PC-9 (cell line): ENCODE measurements around the gene SGSH. TPM values are rescaled to one million over a fixed set of nuclear protein-coding genes. Genes with fewer than 3 reads are reported as not detected.

ENCODE experiments used
- BruUV-seq: library from RNA; stranded (reverse); fragments of 400-500 nt; replicated peaks from 2 replicates; lab custom pipeline; 2021; lab: Mats Ljungman, UMichigan
- CTCF ChIA-PET: fragments of 300-600 bp; sonication (Branson Sonifier 250); formaldehyde crosslinking; loops from one replicate; lab custom pipeline; 2022; ENCODE audit warnings: antibody characterized with exemption; lab: Charles Lee
- POLR2A ChIA-PET: fragments of 300-600 bp; sonication (Branson Sonifier 250); formaldehyde crosslinking; loops from one replicate; lab custom pipeline; 2022; ENCODE audit warnings: antibody characterized with exemption; ENCODE audit not compliant: unreplicated experiment; lab: Charles Lee
- DNase-seq, 2 experiments: peaks; one replicate each; pipeline versions ENCODE4 v3.0.0 to v3.0.0-alpha.2; 2015 to 2022; ENCODE audit warnings: mixed read lengths in 1 of 2
- H2AFZ ChIP-seq: fragments of 200-600 bp; sonication (generic); 2 replicates; pipeline ENCODE4 v1.8.1; 2017; ENCODE audit warnings: antibody characterized with exemption
- H3F3A ChIP-seq: fragments of 200-600 bp; sonication (generic); 2 replicates; pipeline ENCODE4 v1.8.1; 2017; ENCODE audit warnings: antibody characterized with exemption, mild to moderate bottlenecking, low read depth; ENCODE audit not compliant: insufficient read depth
- H3K27ac ChIP-seq: fragments of 200-600 bp; sonication (generic); 2 replicates; pipeline ENCODE4 v1.6.1; 2016; ENCODE audit warnings: mixed run types
- H3K27me3 ChIP-seq: fragments of 200-600 bp; sonication (generic); 2 replicates; pipeline ENCODE4 v1.6.1; 2016; ENCODE audit warnings: low read depth, mixed run types; ENCODE audit not compliant: insufficient read depth
- H3K36me3 ChIP-seq: fragments of 200-600 bp; sonication (generic); 2 replicates; pipeline ENCODE4 v1.6.1; 2016; ENCODE audit warnings: low read depth, mixed run types
- H3K4me1 ChIP-seq: fragments of 200-600 bp; sonication (generic); replicated peaks from 2 replicates; pipeline ENCODE4 v1.6.1; 2016; ENCODE audit warnings: mixed run types; ENCODE audit not compliant: insufficient read depth
- H3K4me2 ChIP-seq: fragments of 200-600 bp; sonication (generic); 2 replicates; pipeline ENCODE4 v1.6.1; 2017; ENCODE audit warnings: mixed run types
- H3K4me3 ChIP-seq: fragments of 200-600 bp; sonication (generic); 2 replicates; pipeline ENCODE4 v1.6.1; 2016; ENCODE audit warnings: mixed run types
- H3K79me2 ChIP-seq: fragments of 200-600 bp; sonication (generic); 2 replicates; pipeline ENCODE4 v1.6.1; 2017; ENCODE audit warnings: low read depth, mixed run types
- H3K9me2 ChIP-seq: fragments of 200-600 bp; sonication (generic); 2 replicates; pipeline ENCODE4 v1.8.1; 2017; ENCODE audit warnings: mild to moderate bottlenecking; ENCODE audit not compliant: insufficient read depth
- H3K9me3 ChIP-seq: fragments of 200-600 bp; sonication (generic); 2 replicates; pipeline ENCODE4 v1.8.1; 2016; ENCODE audit warnings: low read depth; ENCODE audit not compliant: insufficient read depth
- H4K20me1 ChIP-seq: fragments of 200-600 bp; sonication (generic); 2 replicates; pipeline ENCODE4 v1.8.1; 2017; ENCODE audit not compliant: insufficient read depth
- EZH2 ChIP-seq: fragments of 200-600 bp; sonication (generic); IDR thresholded peaks from 2 replicates; pipeline ENCODE4 v1.8.0; 2017; ENCODE audit warnings: antibody characterized with exemption, low read depth
- intact Hi-C: fragments of 100-400 bp; cut with micrococcal nuclease; formaldehyde crosslinking; loops from one replicate; pipeline ENCODE4 v1.10.0; 2022; ENCODE audit not compliant: unreplicated experiment
- total RNA-seq: library from RNA; stranded (reverse); gene quantifications from 2 replicates; pipeline ENCODE4 v1.2.3, GENCODE V29; 2021
- TF ChIP-seq, protein P1 (sequence below): fragments of 200-600 bp; sonication (generic); conservative IDR thresholded peaks from 2 replicates; pipeline ENCODE4 v1.6.1; 2017; ENCODE audit warnings: mixed run types, antibody characterized with exemption, mild to moderate bottlenecking, moderate library complexity

Gene SGSH
- total RNA-seq, 1 experiment from 2014 or later: 28.4 TPM

DNA sequence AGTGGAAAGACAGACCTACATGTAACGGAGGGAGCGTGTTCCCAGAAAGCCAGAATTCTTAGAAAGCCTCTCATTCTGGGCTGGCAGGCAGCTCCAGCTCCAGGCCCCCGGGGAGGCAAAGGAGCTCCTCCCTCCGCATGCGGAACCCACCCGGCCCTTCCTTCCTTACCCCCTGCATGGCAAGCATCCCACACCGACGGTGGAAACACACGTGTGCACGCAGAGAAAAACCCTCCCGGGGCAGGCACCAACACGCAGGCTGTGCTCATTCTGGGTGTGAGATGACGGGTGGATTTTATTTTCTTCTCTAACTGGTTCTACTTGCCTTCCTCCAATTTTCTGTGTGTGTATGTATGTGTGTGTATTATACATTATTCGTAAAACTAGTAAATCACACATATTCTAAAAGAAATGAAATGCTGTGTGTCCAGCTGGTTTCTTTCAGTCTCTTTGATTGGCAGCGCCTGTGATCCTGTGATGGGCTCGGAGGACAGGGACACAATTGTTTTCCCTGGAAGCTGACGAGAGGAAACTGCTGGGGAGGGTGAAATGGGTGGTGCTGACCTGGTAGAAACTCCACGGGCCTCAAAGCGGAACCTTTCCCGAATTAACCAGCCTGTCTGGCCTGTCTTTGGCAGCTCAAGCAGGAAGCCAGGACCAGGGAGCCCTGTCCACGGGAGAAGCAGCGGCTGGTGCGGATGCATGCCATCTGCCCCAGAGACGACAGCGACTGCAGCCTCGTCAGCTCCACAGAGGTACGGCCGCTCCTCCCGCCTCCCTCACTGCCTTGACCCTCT is 28.1 kb downstream of the SGSH start:
- Histone ChIP-seq H3K4me2 (no peak overlapping the region), H2AFZ (no peak overlapping the region), H3K4me1 (no peaks in the 10 kb centered on the region), H3K79me2 (no peaks in the 10 kb centered on the region), H3K27me3 (no peaks in the 10 kb centered on the region), H4K20me1 (no peaks in the 10 kb centered on the region), H3K9me2 (no peaks in the 10 kb centered on the region), H3K27ac (no peak overlapping the region), H3K36me3 (no peaks in the 10 kb centered on the region), H3K4me3 (no peak overlapping the region), H3F3A (no peaks in the 10 kb centered on the region), H3K9me3 (no peaks in the 10 kb centered on the region)
- DNase-seq: no peak
- no TSS peak for BruUV-seq
- intact Hi-C loops: no loop called here
- CTCF ChIA-PET: no interaction called here
- TF ChIP-seq, protein P1, sequence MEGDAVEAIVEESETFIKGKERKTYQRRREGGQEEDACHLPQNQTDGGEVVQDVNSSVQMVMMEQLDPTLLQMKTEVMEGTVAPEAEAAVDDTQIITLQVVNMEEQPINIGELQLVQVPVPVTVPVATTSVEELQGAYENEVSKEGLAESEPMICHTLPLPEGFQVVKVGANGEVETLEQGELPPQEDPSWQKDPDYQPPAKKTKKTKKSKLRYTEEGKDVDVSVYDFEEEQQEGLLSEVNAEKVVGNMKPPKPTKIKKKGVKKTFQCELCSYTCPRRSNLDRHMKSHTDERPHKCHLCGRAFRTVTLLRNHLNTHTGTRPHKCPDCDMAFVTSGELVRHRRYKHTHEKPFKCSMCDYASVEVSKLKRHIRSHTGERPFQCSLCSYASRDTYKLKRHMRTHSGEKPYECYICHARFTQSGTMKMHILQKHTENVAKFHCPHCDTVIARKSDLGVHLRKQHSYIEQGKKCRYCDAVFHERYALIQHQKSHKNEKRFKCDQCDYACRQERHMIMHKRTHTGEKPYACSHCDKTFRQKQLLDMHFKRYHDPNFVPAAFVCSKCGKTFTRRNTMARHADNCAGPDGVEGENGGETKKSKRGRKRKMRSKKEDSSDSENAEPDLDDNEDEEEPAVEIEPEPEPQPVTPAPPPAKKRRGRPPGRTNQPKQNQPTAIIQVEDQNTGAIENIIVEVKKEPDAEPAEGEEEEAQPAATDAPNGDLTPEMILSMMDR: no peak
- no peak for TF ChIP-seq EZH2
- POLR2A ChIA-PET: no interaction called here

DNA sequence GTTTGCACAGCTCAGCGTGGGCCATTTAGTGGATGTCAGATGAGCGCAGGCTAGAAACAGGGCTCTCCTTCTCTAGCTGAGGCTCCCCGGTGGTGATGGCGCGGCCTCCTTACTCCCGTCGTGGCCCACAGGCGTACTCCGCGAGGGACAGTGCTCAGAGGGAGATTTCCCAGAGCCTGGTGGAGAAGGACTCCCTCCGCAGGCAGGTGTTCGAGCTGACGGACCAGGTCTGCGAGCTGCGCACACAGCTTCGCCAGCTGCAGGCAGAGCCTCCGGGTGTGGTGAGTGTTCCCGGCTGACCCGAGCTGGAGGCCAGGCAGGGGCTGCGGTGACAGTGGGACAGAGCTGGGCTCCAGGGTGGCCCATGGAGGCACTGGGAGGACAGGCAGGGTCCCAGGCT is 28.9 kb downstream of the SGSH start:
- ChIA-PET POLR2A (no interaction called here), CTCF (no interaction called here)
- Histone ChIP-seq H3K27ac (no peak overlapping the region), H3K79me2 (no peaks in the 10 kb centered on the region), H3K9me2 (no peaks in the 10 kb centered on the region), H3K36me3 (no peaks in the 10 kb centered on the region), H3F3A (no peaks in the 10 kb centered on the region), H2AFZ (no peak overlapping the region), H3K27me3 (no peaks in the 10 kb centered on the region), H3K4me2 (no peak overlapping the region), H3K9me3 (no peaks in the 10 kb centered on the region), H3K4me3 (no peak overlapping the region), H4K20me1 (no peaks in the 10 kb centered on the region), H3K4me1 (no peaks in the 10 kb centered on the region)
- no peak for DNase-seq
- intact Hi-C loops: no loop called here
- no TSS peak for BruUV-seq
- TF ChIP-seq, protein P1: no peak
- no peak for TF ChIP-seq EZH2

DNA sequence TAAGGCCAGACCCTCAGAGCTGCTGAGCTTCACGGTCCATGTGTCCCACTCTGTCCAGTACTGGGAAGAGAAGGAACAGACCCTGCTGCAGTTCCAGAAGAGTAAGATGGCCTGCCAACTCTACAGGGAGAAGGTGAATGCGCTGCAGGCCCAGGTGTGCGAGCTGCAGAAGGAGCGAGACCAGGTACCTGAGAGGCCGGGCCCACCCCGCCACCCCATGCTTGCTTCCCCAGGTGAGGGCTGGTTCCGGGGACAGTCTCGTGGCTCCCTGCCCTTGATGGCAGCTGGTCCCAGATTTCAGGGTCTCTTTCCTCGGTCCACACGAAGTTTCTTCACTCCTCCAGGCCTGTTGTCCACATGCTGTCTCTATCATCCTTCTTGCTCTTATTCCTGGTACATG is 29.4 kb downstream of the SGSH start:
- H2AFZ ChIP-seq: no peak overlapping the region
- no peaks in the 10 kb centered on the region for H3K79me2 ChIP-seq
- no peak overlapping the region for H3K4me2 ChIP-seq
- BruUV-seq: no TSS peak
- POLR2A ChIA-PET: no interaction called here
- no peaks in the 10 kb centered on the region for H3K9me3 ChIP-seq
- H3K4me3 ChIP-seq: no peak overlapping the region
- H3F3A ChIP-seq: no peaks in the 10 kb centered on the region
- no peak for DNase-seq
- H3K36me3 ChIP-seq: no peaks in the 10 kb centered on the region
- no peaks in the 10 kb centered on the region for H3K4me1 ChIP-seq
- intact Hi-C loops: no loop called here
- no peaks in the 10 kb centered on the region for H3K9me2 ChIP-seq
- no peaks in the 10 kb centered on the region for H3K27me3 ChIP-seq
- no peaks in the 10 kb centered on the region for H4K20me1 ChIP-seq
- CTCF ChIA-PET: no interaction called here
- H3K27ac ChIP-seq: no peak overlapping the region
- TF ChIP-seq, protein P1: no peak
